Ramos (cell line): ENCODE results near the gene NUP210.
"Not testable (repeated sequence)": the region's sequence is repeated elsewhere in the genome, so short reads cannot be mapped to it uniquely, and the experiment has no call there.

Experiments
- in situ Hi-C: fragments of 300-500 bp; cut with MboI; formaldehyde crosslinking; loops from one replicate; pipeline ENCODE4 v1.14.3; 2022; ENCODE audit warnings: low sequenced_read_pairs; ENCODE audit not compliant: unreplicated experiment

The NUP210 gene

GRCh38 chr3:13420045-13420830 is at the start of gene NUP210:
NUP210 (minus strand) TSS chr3:13420322; CDS start chr3:13420226, 96 bp downstream.
- in situ Hi-C loops: no loop called here

DNA sequence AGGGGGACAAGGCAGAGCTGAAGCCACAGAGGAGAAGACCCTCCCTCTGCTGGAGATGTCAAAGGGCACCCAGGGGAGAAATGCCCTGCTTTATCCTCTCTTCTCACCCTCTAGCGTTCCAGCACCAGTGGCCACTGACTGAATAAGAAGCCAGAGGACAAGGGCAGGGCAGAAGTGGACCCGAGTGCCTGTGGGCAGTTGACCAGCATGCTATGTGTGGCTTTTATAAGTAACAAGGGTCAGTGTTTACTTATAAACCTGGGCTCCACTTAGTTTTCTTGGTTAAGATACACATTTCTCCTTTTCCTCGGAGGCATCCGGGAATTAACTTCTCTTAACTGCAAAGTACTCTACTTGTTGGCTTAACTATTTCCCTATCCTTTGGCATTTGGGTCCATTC is 46.7 kb upstream of the NUP210 start:
- in situ Hi-C loops: no loop called here

DNA sequence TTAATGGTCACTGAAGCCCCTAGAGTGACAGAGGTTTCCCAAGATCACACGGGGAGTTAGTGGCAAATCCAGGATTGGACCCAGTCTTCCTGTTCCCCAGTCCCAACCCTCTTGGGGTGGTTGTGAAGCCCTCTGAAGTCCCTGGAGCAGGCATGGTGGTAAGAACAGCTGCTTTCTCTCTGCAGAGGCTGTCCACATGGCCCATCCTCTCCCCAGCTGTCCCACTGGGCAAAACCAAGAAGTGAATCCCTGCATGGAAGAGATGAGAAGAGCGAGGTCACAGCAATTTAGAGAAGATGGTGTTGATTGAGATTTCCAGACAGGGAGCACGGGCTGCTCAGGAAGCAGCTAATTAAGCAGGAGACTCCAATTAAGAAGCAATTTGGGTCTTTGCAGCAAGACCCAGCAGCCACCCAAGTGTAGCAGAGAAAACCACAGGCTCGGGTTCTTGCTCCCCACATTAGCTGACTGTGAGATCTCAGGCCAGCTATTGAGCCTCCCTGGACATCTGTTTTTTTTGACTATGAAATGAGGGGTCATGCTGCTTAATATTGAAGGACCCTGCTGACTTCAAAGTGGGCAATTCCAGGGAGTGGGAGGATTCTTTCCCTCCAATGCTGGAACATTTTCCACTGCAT is 45.2 kb upstream of the NUP210 start:
- in situ Hi-C loops: no loop called here

DNA sequence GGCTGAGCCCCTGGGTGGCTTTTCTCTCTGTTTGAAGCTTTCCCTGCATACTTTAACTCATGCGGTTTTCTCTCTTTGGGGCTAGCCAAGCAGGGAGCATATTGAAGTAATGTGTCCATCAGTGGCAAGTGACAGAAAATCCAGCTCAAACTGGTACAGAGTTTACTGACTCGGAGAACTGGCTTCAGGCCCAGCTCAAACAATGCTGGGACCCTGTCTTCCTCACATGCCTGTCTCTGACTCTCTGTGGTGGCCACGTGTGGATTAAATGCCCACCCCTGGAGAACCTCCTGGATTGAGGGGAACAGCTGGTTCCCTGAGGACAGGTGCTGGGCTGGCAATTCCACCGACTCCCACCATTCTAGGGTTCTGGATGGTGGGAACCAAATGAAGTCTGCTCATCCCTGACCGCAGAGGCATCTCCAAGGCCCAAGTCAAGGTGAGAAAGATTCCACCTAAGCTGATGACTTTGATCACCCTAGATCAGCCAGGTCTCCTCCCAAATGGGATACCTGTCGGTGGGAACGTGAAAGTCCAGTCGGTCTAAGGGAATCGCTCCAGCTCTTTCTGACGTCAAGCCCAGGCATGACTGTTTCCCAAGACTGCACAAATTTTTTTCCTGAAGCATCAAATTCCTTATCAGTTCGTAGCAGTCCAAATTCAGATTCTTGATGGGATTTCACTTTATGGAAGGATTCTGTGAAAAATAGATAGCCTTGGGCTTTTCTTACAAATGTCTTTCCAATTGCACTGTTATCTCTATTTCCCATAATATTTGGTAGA is 43.7 kb upstream of the NUP210 start:
- in situ Hi-C loops: no loop called here

DNA sequence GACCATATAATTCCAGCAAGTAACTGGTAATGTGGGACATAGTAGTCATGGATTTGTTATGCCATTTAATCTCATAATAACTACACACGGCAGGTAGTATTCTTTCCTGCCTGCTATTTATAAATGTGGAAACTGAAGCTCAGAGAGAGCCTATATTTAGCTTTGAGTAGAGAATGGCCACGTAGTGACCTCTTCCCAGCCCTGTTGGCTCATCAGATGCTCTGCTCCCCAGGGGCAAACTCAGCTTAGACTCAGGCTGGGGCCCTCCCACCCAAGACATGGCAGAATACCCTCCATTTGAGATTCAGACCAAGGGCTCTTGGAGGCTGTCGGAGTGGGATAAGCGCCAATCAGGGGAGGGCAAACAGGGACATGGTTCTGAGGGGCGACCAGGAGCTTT is 42.7 kb upstream of the NUP210 start:
- in situ Hi-C loops: no loop called here

- in situ Hi-C loops: no loop called here
Measured at GRCh38 chr3:13462125-13462629, 42.1 kb upstream of the NUP210 start.

GRCh38 chr3:13461169-13462124 is 41.3 kb upstream of the NUP210 start:
- in situ Hi-C loops: no loop called here

DNA sequence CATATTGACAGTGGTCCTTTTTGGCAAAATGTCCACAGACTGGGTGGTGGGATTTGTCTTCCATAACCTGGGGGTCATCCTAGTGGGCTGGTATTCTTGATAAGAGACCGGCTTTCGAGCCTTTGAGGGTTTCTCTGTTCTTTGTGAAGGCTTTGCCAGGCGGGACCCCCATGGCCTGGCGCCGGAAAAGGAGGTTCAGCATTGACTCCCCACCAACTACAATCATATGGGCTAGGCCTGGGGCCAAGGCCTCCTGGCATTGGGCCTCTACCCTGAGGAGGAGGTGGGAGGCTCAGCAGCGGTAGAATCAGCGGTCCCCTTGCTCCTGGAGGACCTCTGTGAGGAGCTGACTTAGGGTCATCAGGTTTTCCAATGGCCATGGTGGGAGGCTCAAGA is 40.2 kb upstream of the NUP210 start:
- in situ Hi-C loops: no loop called here

DNA sequence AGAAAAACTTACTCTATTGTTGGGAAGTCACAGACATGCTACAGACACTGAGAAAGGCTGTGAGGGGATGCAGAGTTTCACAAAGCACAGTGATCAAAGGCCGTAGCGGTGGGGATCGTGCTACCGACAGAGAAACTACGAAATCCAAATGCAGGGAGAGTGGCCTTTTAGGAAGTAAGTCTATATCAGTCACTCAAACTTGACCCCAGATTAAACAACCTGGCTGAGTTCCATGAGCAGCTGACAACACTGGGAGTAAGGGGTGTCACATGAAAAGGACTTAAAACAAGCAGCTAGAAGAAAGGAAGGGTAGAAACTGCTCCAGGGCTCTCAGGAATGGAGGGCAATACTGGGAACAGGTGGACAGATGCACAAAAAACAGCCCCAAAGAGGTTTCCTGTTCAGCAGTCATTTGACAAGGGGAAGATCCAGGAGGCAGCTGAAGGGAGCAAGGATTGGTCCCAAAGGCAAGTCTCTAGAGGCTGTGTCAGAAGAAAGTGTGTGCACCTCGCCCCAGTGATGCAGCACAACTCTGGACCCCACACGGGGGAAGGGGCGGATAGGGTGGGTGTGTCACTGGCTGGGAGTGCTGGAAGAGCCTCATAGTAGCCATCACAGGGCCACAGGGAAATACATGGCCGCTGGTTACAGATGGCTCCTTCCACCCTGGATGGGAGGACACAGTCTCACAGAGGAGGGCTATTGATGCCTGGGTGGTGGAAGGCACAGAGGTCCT is 39.7 kb upstream of the NUP210 start:
- in situ Hi-C loops: loop anchor here (5.0 to 10.0 kb wide), 2 partner anchors 72 to 375 kb away; no protein-coding TSS in a partner anchor

DNA sequence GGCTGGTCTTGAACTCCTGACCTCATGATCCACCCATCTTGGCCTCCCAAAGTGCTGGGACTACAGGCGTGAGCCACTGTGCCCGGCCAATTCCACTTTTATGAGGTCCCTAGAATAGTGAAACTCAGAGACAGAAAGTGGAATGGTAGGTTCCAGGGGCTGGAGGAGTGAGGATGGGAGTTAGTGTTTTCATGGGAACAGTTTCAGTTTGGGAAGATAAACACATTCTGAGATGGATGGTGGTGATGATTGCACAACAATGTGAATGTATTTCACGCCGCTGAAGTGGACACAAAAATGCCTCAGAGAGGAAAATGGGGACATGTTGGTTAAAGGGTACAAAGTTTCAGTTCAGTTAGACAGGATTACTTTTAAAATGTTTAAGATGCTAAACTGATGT is 37.5 kb upstream of the NUP210 start:
- in situ Hi-C loops: loop anchor here (5.0 to 10.0 kb wide), 2 partner anchors 70 to 373 kb away; no protein-coding TSS in a partner anchor

DNA sequence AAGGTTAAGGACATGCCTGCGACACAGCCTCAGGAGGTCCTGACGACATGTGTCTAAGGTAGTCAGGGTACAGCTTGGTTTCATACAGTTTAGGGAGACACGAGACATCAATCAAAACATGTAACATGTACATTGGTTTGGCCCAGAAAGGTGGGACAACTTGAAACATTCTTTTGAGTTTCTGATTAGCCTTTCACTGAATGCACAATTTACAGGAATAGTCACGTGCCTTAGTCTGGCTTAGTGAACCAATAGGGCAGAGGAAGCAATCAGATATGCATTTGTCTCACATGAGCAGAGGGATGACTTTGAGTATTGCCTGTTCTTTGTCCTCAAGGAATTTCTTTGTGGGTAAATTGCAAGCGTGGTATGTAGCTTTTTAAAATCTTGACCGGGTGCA is 35.5 kb upstream of the NUP210 start:
- in situ Hi-C loops: loop anchor here (5.0 to 10.0 kb wide), 2 partner anchors 68 to 371 kb away; no protein-coding TSS in a partner anchor

- in situ Hi-C loops: loop anchor here (10.0 kb wide), 1 partner anchor 368 kb away; no protein-coding TSS in a partner anchor
Measured at GRCh38 chr3:13452490-13453335, 32.6 kb upstream of the NUP210 start.

DNA sequence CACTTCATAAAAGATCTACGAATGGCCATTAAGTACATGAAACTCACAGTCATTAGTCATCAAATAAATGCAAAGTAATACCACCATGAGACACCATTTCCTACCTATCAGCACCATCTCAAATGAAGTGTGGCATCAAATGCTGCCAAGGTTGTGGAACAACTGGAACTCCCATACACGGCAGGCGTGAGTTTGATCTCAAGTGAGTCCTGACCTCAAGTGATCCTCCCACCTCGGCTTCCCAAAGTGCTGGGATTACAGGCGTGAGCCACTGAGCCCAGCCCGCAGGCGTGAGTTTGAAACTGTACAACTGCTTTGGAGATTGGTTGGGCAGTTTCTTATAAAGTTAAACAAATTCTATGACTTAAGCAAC is 31.2 kb upstream of the NUP210 start:
- in situ Hi-C loops: loop anchor here (10.0 kb wide), 1 partner anchor 366 kb away; no protein-coding TSS in a partner anchor

- in situ Hi-C loops: not testable (repeated sequence)
Measured at GRCh38 chr3:13442882-13443281, 22.8 kb upstream of the NUP210 start.

DNA sequence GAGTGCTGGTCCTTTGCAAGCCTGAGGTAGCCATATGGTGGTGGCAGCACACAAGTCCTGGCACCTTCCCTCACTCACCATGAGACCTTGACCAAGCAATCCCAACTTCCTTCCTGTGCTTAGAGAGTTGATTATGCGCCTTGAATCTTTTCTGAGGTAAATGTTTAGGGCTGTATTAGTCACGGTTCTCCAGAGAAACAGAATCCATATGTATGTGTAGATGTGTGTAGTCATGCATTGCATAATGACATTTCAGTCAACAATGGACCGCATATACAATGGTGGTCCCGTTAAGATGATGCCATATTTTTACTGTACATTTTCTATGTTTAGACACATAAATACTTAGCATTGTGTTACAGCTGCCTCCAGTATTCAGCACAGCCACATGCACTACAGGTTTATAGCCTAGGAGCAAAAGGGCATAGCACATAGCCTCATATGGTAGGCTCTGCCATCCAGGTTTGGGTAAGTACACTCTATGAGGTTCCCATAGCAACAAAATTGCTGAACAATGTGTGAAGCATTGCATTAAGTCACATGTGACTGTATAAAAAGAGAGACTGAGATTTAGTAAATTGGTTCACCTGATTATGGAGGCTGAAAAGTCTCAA is 20.2 kb upstream of the NUP210 start:
- in situ Hi-C loops: no loop called here

DNA sequence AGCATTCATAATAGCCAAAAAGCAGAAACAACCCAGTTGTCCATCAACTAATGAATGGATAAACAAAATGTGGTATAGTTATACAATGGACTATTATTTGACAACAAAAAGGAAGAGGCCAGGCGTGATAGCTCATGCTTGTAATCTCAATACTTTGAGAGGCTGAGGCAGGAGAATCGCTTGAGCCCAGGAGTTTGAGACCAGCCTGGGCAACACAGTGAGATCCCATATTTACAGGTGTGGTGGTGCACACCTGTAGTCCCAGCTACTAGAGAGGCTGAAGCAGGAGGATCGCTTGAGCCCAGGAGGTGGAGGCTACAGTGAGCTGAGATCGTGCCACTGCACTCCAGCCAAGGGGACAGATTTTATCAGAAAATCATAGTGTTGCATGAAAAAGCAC is 16.1 kb upstream of the NUP210 start:
- in situ Hi-C loops: not testable (repeated sequence)

GRCh38 chr3:13433912-13434311 is 13.8 kb upstream of the NUP210 start:
- in situ Hi-C loops: no loop called here
